ENCODE data around the gene STAT4.

The STAT4 gene

GRCh38 chr2:191144217-191144616 is 6.6 kb downstream of the STAT4 start:
- DNase-seq = no peak

GRCh38 chr2:191143791-191144190 is 7.0 kb downstream of the STAT4 start:
- DNase-seq = no peak

GRCh38 chr2:191128911-191129304 is 21.9 kb downstream of the STAT4 start:
- DNase-seq = no peak

GRCh38 chr2:191128172-191128910 is 22.5 kb downstream of the STAT4 start:
- DNase-seq = no peak

- no peak for DNase-seq
Measured at GRCh38 chr2:191127235-191127634, 23.6 kb downstream of the STAT4 start.

- no peak for DNase-seq
Measured at GRCh38 chr2:191126386-191127085, 24.3 kb downstream of the STAT4 start.

GRCh38 chr2:191125646-191126045 is 25.1 kb downstream of the STAT4 start:
- no peak for DNase-seq

- no peak for DNase-seq
Measured at GRCh38 chr2:191122638-191123294, 28.0 kb downstream of the STAT4 start.

GRCh38 chr2:191117341-191117740 is 33.5 kb downstream of the STAT4 start:
- no peak for DNase-seq

- no peak for DNase-seq
Measured at GRCh38 chr2:191115804-191116203, 35.0 kb downstream of the STAT4 start.

GRCh38 chr2:191115391-191115790 is 35.4 kb downstream of the STAT4 start:
- DNase-seq = peak; percentile 16

- no peak for DNase-seq
Measured at GRCh38 chr2:191114403-191114886, 36.3 kb downstream of the STAT4 start.

GRCh38 chr2:191113761-191114160 is 37.0 kb downstream of the STAT4 start:
- DNase-seq = no peak

GRCh38 chr2:191112448-191112901 is 38.3 kb downstream of the STAT4 start:
- DNase-seq = no peak

GRCh38 chr2:191109888-191110287 is 40.9 kb downstream of the STAT4 start:
- no peak for DNase-seq

GRCh38 chr2:191108331-191108730 is 42.5 kb downstream of the STAT4 start:
- no peak for DNase-seq

- DNase-seq = no peak
Measured at GRCh38 chr2:191105082-191105481, 45.7 kb downstream of the STAT4 start.

GRCh38 chr2:191103774-191104173 is 47.0 kb downstream of the STAT4 start:
- DNase-seq = no peak

- no peak for DNase-seq
Measured at GRCh38 chr2:191100216-191100615, 50.6 kb downstream of the STAT4 start.

- DNase-seq = no peak
Measured at GRCh38 chr2:191087311-191087710, 63.5 kb downstream of the STAT4 start.

GRCh38 chr2:191086706-191087105 is 64.1 kb downstream of the STAT4 start:
- no peak for DNase-seq

- no peak for DNase-seq
Measured at GRCh38 chr2:191083540-191083939, 67.3 kb downstream of the STAT4 start.

GRCh38 chr2:191082321-191082720 is 68.5 kb downstream of the STAT4 start:
- DNase-seq = no peak
